CD8-positive, alpha-beta memory T cell (primary cell): ENCODE results near the gene SLC9B2. TPM values are rescaled to one million over a fixed set of nuclear protein-coding genes. Genes with fewer than 3 reads are reported as not detected.

Source experiments
- CTCF ChIA-PET: fragments of 350-600 bp; sonication (Branson Sonifier 250); formaldehyde crosslinking; loops from one replicate; lab custom pipeline; 2021; ENCODE audit warnings: antibody characterized with exemption; lab: Charles Lee
- POLR2A ChIA-PET: fragments of 350-600 bp; sonication (Branson Sonifier 250); formaldehyde crosslinking; loops from one replicate; lab custom pipeline; 2021; ENCODE audit warnings: antibody characterized with exemption; lab: Charles Lee
- DNase-seq, 5 donors: peaks; one replicate each; pipeline versions ENCODE4 v3.0.0 to v3.0.0-alpha.2; 2020 to 2022; ENCODE audit warnings: mixed read lengths in 1 of 5
- H3K27ac ChIP-seq: one replicate; pipeline ENCODE4 v1.7.0; 2013; ENCODE audit warnings: low read depth, mild to moderate bottlenecking, low read length, moderate library complexity
- H3K27me3 ChIP-seq: 2 replicates; pipeline ENCODE4 v1.7.0; 2013; ENCODE audit warnings: low read length, mild to moderate bottlenecking; ENCODE audit not compliant: insufficient read depth, poor library complexity, severe bottlenecking
- H3K36me3 ChIP-seq: 2 replicates; pipeline ENCODE4 v1.7.0; 2013; ENCODE audit warnings: mild to moderate bottlenecking, low read length, moderate library complexity; ENCODE audit not compliant: insufficient read depth
- H3K4me1 ChIP-seq: 2 replicates; pipeline ENCODE4 v1.7.0; 2013; ENCODE audit warnings: mild to moderate bottlenecking, low read length, moderate library complexity; ENCODE audit not compliant: insufficient read depth
- H3K4me3 ChIP-seq: 2 replicates; pipeline ENCODE4 v1.7.0; 2013; ENCODE audit warnings: mild to moderate bottlenecking, low read length
- H3K9me3 ChIP-seq: 2 replicates; pipeline ENCODE4 v1.7.0; 2013; ENCODE audit warnings: mild to moderate bottlenecking, low read length
- H3K27ac Mint-ChIP-seq, 8 donors: one replicate each; pipeline ENCODE4 v1.8.0; 2020 to 2021; ENCODE audit warnings: mixed read lengths in 8 of 8, mild to moderate bottlenecking in 6 of 8, inconsistent platforms in 3 of 8, moderate library complexity in 3 of 8
- H3K27me3 Mint-ChIP-seq, 2 donors: one replicate each; pipeline ENCODE4 v1.8.0; 2020 to 2021; ENCODE audit warnings: mixed read lengths in 2 of 2, mild to moderate bottlenecking in 1 of 2, moderate library complexity in 1 of 2
- H3K36me3 Mint-ChIP-seq, 3 donors: one replicate each; pipeline ENCODE4 v1.8.0; 2020 to 2021; ENCODE audit warnings: mixed read lengths in 3 of 3, inconsistent platforms in 1 of 3, mild to moderate bottlenecking in 1 of 3
- H3K4me1 Mint-ChIP-seq, 3 donors: one replicate each; pipeline ENCODE4 v1.8.0; 2020 to 2021; ENCODE audit warnings: mixed read lengths in 3 of 3, inconsistent platforms in 1 of 3, mild to moderate bottlenecking in 1 of 3
- H3K4me3 Mint-ChIP-seq, 7 donors: one replicate each; pipeline ENCODE4 v1.8.0; 2020 to 2021; ENCODE audit warnings: mixed read lengths in 7 of 7, mild to moderate bottlenecking in 6 of 7, moderate library complexity in 4 of 7, inconsistent platforms in 2 of 7
- H3K9me3 Mint-ChIP-seq, 5 donors: one replicate each; pipeline ENCODE4 v1.8.0; 2020 to 2022; ENCODE audit warnings: mixed read lengths in 5 of 5, mild to moderate bottlenecking in 3 of 5, moderate library complexity in 2 of 5, inconsistent platforms in 1 of 5
- polyA plus RNA-seq: library from polyadenylated mRNA; unstranded; fragments of 300-500 nt; fragmentation: Illumina TruSeq; gene quantifications from one replicate; pipeline ENCODE4 v1.2.3, GENCODE V29; 2021
- total RNA-seq, 2 experiments: library from RNA; stranded (reverse); gene quantifications; one replicate each; pipeline ENCODE4 v1.2.3, GENCODE V29; 2021

SLC9B2 gene
- total and polyA plus RNA-seq, 3 experiments from 2014 or later, result 19.1 to 37.0 (median 35.8) TPM

- H3K4me3 ChIP-seq, result no peak overlapping the region
- no peaks in the 10 kb centered on the region for H3K36me3 ChIP-seq
- DNase-seq, result no peak
- H3K4me1 ChIP-seq, result no peaks in the 10 kb centered on the region
- no peaks in the 10 kb centered on the region for H3K27me3 Mint-ChIP-seq
- ChIA-PET CTCF (interaction anchor here (0.9 kb wide), 1 partner anchor 72 kb away, joined by 3 read pairs; the partner anchor contains the start of gene BDH2), POLR2A (no interaction called here)
- H3K9me3 ChIP-seq, result no peaks in the 10 kb centered on the region
- H3K4me3 Mint-ChIP-seq, result no peak overlapping the region
- peaks cover 3 to 42% (median 17%) of the 10 kb centered on the region in 3 donors for H3K36me3 Mint-ChIP-seq
- H3K4me1 Mint-ChIP-seq, result no peaks in the 10 kb centered on the region
- no peak overlapping the region for H3K27ac Mint-ChIP-seq
- H3K9me3 Mint-ChIP-seq, result no peaks in the 10 kb centered on the region
- H3K27ac ChIP-seq, result no peak overlapping the region
- H3K27me3 ChIP-seq, result no peaks in the 10 kb centered on the region
Observed at GRCh38 chr4:103026868-103027267, 49.7 kb downstream of the SLC9B2 start.

GRCh38 chr4:103024996-103025395 lies 51.6 kb downstream of the SLC9B2 start:
- H3K4me1 Mint-ChIP-seq, result peaks cover 4 to 6% (median 5%) of the 10 kb centered on the region in 3 donors
- peaks cover 3 to 27% (median 10%) of the 10 kb centered on the region in 3 donors for H3K36me3 Mint-ChIP-seq
- no peak for DNase-seq
- H3K27ac Mint-ChIP-seq, result no peak overlapping the region
- H3K27me3 Mint-ChIP-seq, result no peaks in the 10 kb centered on the region
- Histone ChIP-seq H3K4me3 (no peak overlapping the region), H3K27ac (no peak overlapping the region), H3K27me3 (no peaks in the 10 kb centered on the region), H3K9me3 (no peaks in the 10 kb centered on the region), H3K4me1 (peaks cover 5% of the 10 kb centered on the region), H3K36me3 (no peaks in the 10 kb centered on the region)
- H3K9me3 Mint-ChIP-seq, result no peaks in the 10 kb centered on the region
- no peak overlapping the region for H3K4me3 Mint-ChIP-seq
- CTCF ChIA-PET, result no interaction called here
- POLR2A ChIA-PET, result no interaction called here

- ChIA-PET CTCF (interaction anchor here (1.2 kb wide), 2 partner anchors 12 to 13 kb away, joined by 4 read pairs; no protein-coding TSS in a partner anchor), POLR2A (interaction anchor here (2.1 kb wide), 1 partner anchor 152 kb away, joined by 9 read pairs; the partner anchor contains the start of gene CISD2)
- H3K27ac Mint-ChIP-seq, result peak overlapping the region in 4 of 8 donors; percentile 51 to 99 (median 73)
Observed at GRCh38 chr4:103021120-103021519, 55.4 kb downstream of the SLC9B2 start.

GRCh38 chr4:103019308-103020124 lies 57.0 kb downstream of the SLC9B2 start, which contains the start of gene SLC9B1:
TSS of gene SLC9B1 (minus strand) at chr4:103019705. CDS start at chr4:102991711, 27,994 bp downstream.
- Histone ChIP-seq H3K4me3 (peak within 1 kb of the TSS; percentile 92), H3K36me3 (no peaks in the 10 kb centered on the region), H3K9me3 (no peaks in the 10 kb centered on the region), H3K4me1 (peaks cover 19% of the 10 kb centered on the region), H3K27me3 (no peaks in the 10 kb centered on the region), H3K27ac (peak within 1 kb of the TSS; percentile 93)
- peaks cover 0 to 9% (median 4%) of the 10 kb centered on the region in 3 donors for H3K36me3 Mint-ChIP-seq
- peak within 1 kb of the TSS; percentile 82 to 94 (median 86) for H3K4me3 Mint-ChIP-seq
- peak within 1 kb of the TSS in 4 of 8 donors; percentile 94 to 99 (median 98) for H3K27ac Mint-ChIP-seq
- DNase-seq, result peak; percentile 91 to 94 (median 93)
- ChIA-PET POLR2A (interaction anchor here (0.6 to 2.1 kb wide), 4 partner anchors 33 to 192 kb away, joined by 3 to 9 read pairs (median 4); partner anchors contain the start of genes CISD2, SLC9B2 and UBE2D3), CTCF (interaction anchor here (1.2 to 1.3 kb wide), 2 partner anchors 9 to 10 kb away, joined by 3 to 4 read pairs; no protein-coding TSS in a partner anchor)
- peaks cover 18 to 26% (median 23%) of the 10 kb centered on the region in 3 donors for H3K4me1 Mint-ChIP-seq
- no peaks in the 10 kb centered on the region for H3K9me3 Mint-ChIP-seq
- no peaks in the 10 kb centered on the region for H3K27me3 Mint-ChIP-seq

More at GRCh38 chr4:103021120-103021519, 55.4 kb downstream of the SLC9B2 start:
- Mint-ChIP-seq H3K36me3 (peaks cover 3 to 15% (median 4%) of the 10 kb centered on the region in 3 donors), H3K27me3 (no peaks in the 10 kb centered on the region), H3K9me3 (no peaks in the 10 kb centered on the region), H3K4me1 (peaks cover 18 to 26% (median 23%) of the 10 kb centered on the region in 3 donors), H3K4me3 (peak overlapping the region in 3 of 7 donors; percentile 4 to 82 (median 25))
- Histone ChIP-seq H3K27ac (no peak overlapping the region), H3K9me3 (no peaks in the 10 kb centered on the region), H3K4me3 (no peak overlapping the region), H3K36me3 (no peaks in the 10 kb centered on the region), H3K27me3 (no peaks in the 10 kb centered on the region), H3K4me1 (peaks cover 19% of the 10 kb centered on the region)
- DNase-seq, result no peak

- Histone ChIP-seq H3K4me1 (peaks cover 19% of the 10 kb centered on the region), H3K27ac (peak overlapping the region; percentile 93), H3K36me3 (no peaks in the 10 kb centered on the region), H3K27me3 (no peaks in the 10 kb centered on the region), H3K9me3 (no peaks in the 10 kb centered on the region), H3K4me3 (peak overlapping the region; percentile 92)
- ChIA-PET POLR2A (interaction anchor here (0.8 to 2.1 kb wide), 4 partner anchors 58 to 406 kb away, joined by 3 to 9 read pairs (median 4); partner anchors contain the start of genes CISD2 and SLC9B2), CTCF (interaction anchor here (1.1 kb wide), 1 partner anchor 588 kb away, joined by 4 read pairs; no protein-coding TSS in a partner anchor)
- no peak for DNase-seq
- no peaks in the 10 kb centered on the region for H3K27me3 Mint-ChIP-seq
- H3K4me3 Mint-ChIP-seq, result peak overlapping the region; percentile 82 to 94 (median 86)
- H3K4me1 Mint-ChIP-seq, result peaks cover 18 to 26% (median 23%) of the 10 kb centered on the region in 3 donors
- H3K9me3 Mint-ChIP-seq, result no peaks in the 10 kb centered on the region
- H3K36me3 Mint-ChIP-seq, result peaks cover 0 to 5% (median 0%) of the 10 kb centered on the region in 3 donors
- peak overlapping the region in 4 of 8 donors; percentile 94 to 99 (median 98) for H3K27ac Mint-ChIP-seq
Observed at GRCh38 chr4:103018391-103019307, 57.9 kb downstream of the SLC9B2 start.

- H3K27me3 Mint-ChIP-seq, result no peaks in the 10 kb centered on the region
- DNase-seq, result no peak
- Histone ChIP-seq H3K4me3 (no peak overlapping the region), H3K27me3 (no peaks in the 10 kb centered on the region), H3K36me3 (no peaks in the 10 kb centered on the region), H3K27ac (no peak overlapping the region), H3K4me1 (no peaks in the 10 kb centered on the region), H3K9me3 (no peaks in the 10 kb centered on the region)
- H3K9me3 Mint-ChIP-seq, result no peaks in the 10 kb centered on the region
- no peak overlapping the region for H3K27ac Mint-ChIP-seq
- H3K4me1 Mint-ChIP-seq, result no peaks in the 10 kb centered on the region
- CTCF ChIA-PET, result no interaction called here
- POLR2A ChIA-PET, result no interaction called here
- H3K36me3 Mint-ChIP-seq, result no peaks in the 10 kb centered on the region
- H3K4me3 Mint-ChIP-seq, result no peak overlapping the region
Observed at GRCh38 chr4:103012551-103012950, 64.0 kb downstream of the SLC9B2 start.

GRCh38 chr4:103012060-103012459 lies 64.5 kb downstream of the SLC9B2 start:
- Mint-ChIP-seq H3K27me3 (no peaks in the 10 kb centered on the region), H3K36me3 (no peaks in the 10 kb centered on the region)
- CTCF ChIA-PET, result no interaction called here

More at GRCh38 chr4:103012060-103012459, 64.5 kb downstream of the SLC9B2 start:
- no peak overlapping the region for H3K4me3 Mint-ChIP-seq
- POLR2A ChIA-PET, result no interaction called here
- no peaks in the 10 kb centered on the region for H3K4me1 ChIP-seq
- H3K27me3 ChIP-seq, result no peaks in the 10 kb centered on the region
- no peak overlapping the region for H3K4me3 ChIP-seq
- no peaks in the 10 kb centered on the region for H3K9me3 Mint-ChIP-seq
- no peaks in the 10 kb centered on the region for H3K4me1 Mint-ChIP-seq
- H3K27ac Mint-ChIP-seq, result peak overlapping the region in 1 of 8 donors; percentile 19
- no peak overlapping the region for H3K27ac ChIP-seq
- H3K36me3 ChIP-seq, result no peaks in the 10 kb centered on the region
- DNase-seq, result no peak
- no peaks in the 10 kb centered on the region for H3K9me3 ChIP-seq
